Measurements from ENCODE around the gene IP6K3. TPM values are rescaled to one million over a fixed set of nuclear protein-coding genes. Genes with fewer than 3 reads are reported as not detected.

The IP6K3 gene
- polyA plus RNA-seq, 1 of the 3 experiments (the other 2 are of a cell fraction), result 0.21 TPM

DNA sequence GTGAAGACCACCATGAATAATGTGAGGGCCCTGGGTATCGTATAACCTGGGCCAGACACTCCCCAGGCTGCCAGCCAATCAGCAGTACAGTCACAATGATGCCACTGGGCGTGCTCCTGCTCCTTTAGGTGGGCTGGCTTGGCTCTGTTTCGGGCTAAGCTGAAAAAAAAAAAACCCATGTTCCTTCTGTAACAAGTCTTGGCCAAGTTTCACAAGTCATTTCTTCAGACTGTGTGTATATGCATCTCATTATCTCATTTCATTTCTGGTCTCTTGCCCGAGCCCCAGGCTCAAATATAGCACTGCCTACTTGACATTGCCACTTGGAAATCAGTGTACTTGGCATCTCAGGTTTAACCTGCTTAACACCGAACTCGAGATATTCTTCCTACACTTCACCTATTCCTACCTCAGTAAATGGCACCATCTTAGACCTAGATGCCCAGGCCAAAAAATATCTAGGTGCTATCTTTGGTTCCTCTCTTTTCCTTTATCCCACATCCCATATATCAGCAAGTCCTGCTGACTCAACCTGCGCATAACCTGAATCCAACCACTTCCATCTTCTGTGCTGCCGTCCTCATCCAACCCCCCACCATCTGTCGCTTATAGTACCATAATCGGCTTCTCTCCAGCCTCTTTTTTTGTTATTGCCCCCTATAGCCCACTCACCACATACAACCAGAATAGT lies 37.0 kb downstream of the IP6K3 start:
- 92% methylated on average over 9 of the region's 10 CpGs for WGBS (ENCODE audit: low lambda C conversion rate)
- Histone ChIP-seq H3F3A (replicated peaks; ENCODE audit: insufficient read depth) (no peaks in the 10 kb centered on the region), H3K79me2 (ENCODE audit: insufficient read depth) (peaks cover 27% of the 10 kb centered on the region; the same call in 1 of the 2 replicates), H3K27ac (ENCODE audit: low read depth in 2 of 2, low read length in 1 of 2) (no peak overlapping the region), H3K4me2 (peak overlapping the region; percentile 83), H3K36me3 (replicated peaks in 1 of 2; ENCODE audit: control insufficient read depth in 1 of 2, insufficient read depth in 2 of 2, low read length in 1 of 2) (peaks cover 7 to 30% of the 10 kb centered on the region in 2 experiments), H3K9me2 (no peaks in the 10 kb centered on the region), H3K4me3 (ENCODE audit: low read depth in 2 of 2, low read length in 1 of 2) (no peak overlapping the region), H3K9me3 (no peaks in the 10 kb centered on the region), H4K20me1 (ENCODE audit: insufficient read depth) (no peaks in the 10 kb centered on the region), H3K27me3 (ENCODE audit: insufficient read depth) (no peaks in the 10 kb centered on the region), H3K4me1 (ENCODE audit: control insufficient read depth in 1 of 2, insufficient read depth in 2 of 2, low read depth in 1 of 2, low read length in 1 of 2) (peaks cover 8 to 19% of the 10 kb centered on the region in 2 experiments; a peak in 3 of 4 replicates), H3K9ac (no peak overlapping the region), H2AFZ (ENCODE audit: low read depth) (no peak overlapping the region)
- ChIA-PET POLR2A (no interaction called here), CTCF (interaction anchor here (0.7 to 3.9 kb wide), 5 partner anchors 8 to 418 kb away, joined by 3 to 55 read pairs (median 4); no protein-coding TSS in a partner anchor)
- no peak for TF ChIP-seq RCOR1 (IDR thresholded peaks at IDR 0.05; ENCODE audit: low read length)
- TF ChIP-seq NFIC (IDR thresholded peaks at IDR 0.05; ENCODE audit: borderline replicate concordance), result no peak
- no peak for TF ChIP-seq GATA2 (CRISPR knock-in tag; IDR thresholded peaks at IDR 0.05)
- no peak for TF ChIP-seq NRF1 (IDR thresholded peaks at IDR 0.05; ENCODE audit: low read depth, low read length)
- no peak for TF ChIP-seq MEF2A (IDR thresholded peaks at IDR 0.05; ENCODE audit: borderline replicate concordance, low read depth)
- TF ChIP-seq CHD2 (IDR thresholded peaks at IDR 0.05; ENCODE audit: low read length, partially characterized antibody), result no peak
- no peak for TF ChIP-seq JUND (IDR thresholded peaks at IDR 0.05)
- no peak for TF ChIP-seq ZBTB33 (IDR thresholded peaks at IDR 0.05; ENCODE audit: borderline replicate concordance, low read depth)
- no peak for TF ChIP-seq GABPA (IDR thresholded peaks at IDR 0.05; ENCODE audit: low read depth)
- TF ChIP-seq USF1 (IDR thresholded peaks at IDR 0.05; ENCODE audit: borderline replicate concordance, low read depth), result no peak
- no peak for TF ChIP-seq FOSL2 (IDR thresholded peaks at IDR 0.05; ENCODE audit: borderline replicate concordance, low read depth)
- no peak for TF ChIP-seq USF2 (IDR thresholded peaks at IDR 0.05; ENCODE audit: borderline replicate concordance, low read depth, low read length)
- TF ChIP-seq RFX5 (IDR thresholded peaks at IDR 0.05; ENCODE audit: low read length), result no peak
- TF ChIP-seq, protein P1, sequence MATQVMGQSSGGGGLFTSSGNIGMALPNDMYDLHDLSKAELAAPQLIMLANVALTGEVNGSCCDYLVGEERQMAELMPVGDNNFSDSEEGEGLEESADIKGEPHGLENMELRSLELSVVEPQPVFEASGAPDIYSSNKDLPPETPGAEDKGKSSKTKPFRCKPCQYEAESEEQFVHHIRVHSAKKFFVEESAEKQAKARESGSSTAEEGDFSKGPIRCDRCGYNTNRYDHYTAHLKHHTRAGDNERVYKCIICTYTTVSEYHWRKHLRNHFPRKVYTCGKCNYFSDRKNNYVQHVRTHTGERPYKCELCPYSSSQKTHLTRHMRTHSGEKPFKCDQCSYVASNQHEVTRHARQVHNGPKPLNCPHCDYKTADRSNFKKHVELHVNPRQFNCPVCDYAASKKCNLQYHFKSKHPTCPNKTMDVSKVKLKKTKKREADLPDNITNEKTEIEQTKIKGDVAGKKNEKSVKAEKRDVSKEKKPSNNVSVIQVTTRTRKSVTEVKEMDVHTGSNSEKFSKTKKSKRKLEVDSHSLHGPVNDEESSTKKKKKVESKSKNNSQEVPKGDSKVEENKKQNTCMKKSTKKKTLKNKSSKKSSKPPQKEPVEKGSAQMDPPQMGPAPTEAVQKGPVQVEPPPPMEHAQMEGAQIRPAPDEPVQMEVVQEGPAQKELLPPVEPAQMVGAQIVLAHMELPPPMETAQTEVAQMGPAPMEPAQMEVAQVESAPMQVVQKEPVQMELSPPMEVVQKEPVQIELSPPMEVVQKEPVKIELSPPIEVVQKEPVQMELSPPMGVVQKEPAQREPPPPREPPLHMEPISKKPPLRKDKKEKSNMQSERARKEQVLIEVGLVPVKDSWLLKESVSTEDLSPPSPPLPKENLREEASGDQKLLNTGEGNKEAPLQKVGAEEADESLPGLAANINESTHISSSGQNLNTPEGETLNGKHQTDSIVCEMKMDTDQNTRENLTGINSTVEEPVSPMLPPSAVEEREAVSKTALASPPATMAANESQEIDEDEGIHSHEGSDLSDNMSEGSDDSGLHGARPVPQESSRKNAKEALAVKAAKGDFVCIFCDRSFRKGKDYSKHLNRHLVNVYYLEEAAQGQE (IDR thresholded peaks at IDR 0.05; ENCODE audit: low read depth, low read length), result no peak
- TF ChIP-seq, protein P2, sequence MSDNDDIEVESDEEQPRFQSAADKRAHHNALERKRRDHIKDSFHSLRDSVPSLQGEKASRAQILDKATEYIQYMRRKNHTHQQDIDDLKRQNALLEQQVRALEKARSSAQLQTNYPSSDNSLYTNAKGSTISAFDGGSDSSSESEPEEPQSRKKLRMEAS (IDR thresholded peaks at IDR 0.05; ENCODE audit: low read depth), result no peak
- TF ChIP-seq TAF1 (IDR thresholded peaks at IDR 0.05; ENCODE audit: borderline replicate concordance, low read depth, low read length), result no peak
- no peak for TF ChIP-seq IRF3 (IDR thresholded peaks at IDR 0.05; ENCODE audit: low read depth, low read length)
- DNase-seq, result no peak

All from SK-N-SH (cell line).